Activated T-helper 2 cell treated with anti-CD3 and anti-CD28 coated beads, Interferon-gamma antibody, Interleukin-2, Interleukin-4, amounts not matched to agents 10 μg/mL and 5 μg/mL and 100 μg/mL, durations not matched to agents 14 hours and 24 hours and 36 hours (primary cell): ENCODE measurements around the gene NMBR. TPM values are rescaled to one million over a fixed set of nuclear protein-coding genes. Genes with fewer than 3 reads are reported as not detected.
"Not testable (repeated sequence)": the region's sequence is repeated elsewhere in the genome, so short reads cannot be mapped to it uniquely, and the experiment has no call there.

Source experiments
- DNase-seq: peaks from one replicate; pipeline ENCODE4 v3.0.0; 2021; ENCODE audit warnings: low spot score
- H3K27ac Mint-ChIP-seq: one replicate; pipeline ENCODE4 v1.8.0; 2021; ENCODE audit warnings: mixed read lengths
- H3K27me3 Mint-ChIP-seq: one replicate; pipeline ENCODE4 v1.8.0; 2021; ENCODE audit warnings: low read depth, mixed read lengths
- H3K36me3 Mint-ChIP-seq: one replicate; pipeline ENCODE4 v1.8.0; 2021; ENCODE audit warnings: low read depth, mixed read lengths
- H3K4me1 Mint-ChIP-seq: one replicate; pipeline ENCODE4 v1.8.0; 2021; ENCODE audit warnings: low read depth, mixed read lengths
- H3K4me3 Mint-ChIP-seq: one replicate; pipeline ENCODE4 v1.8.0; 2021; ENCODE audit warnings: low read depth, mild to moderate bottlenecking, moderate library complexity, mixed read lengths
- H3K9me3 Mint-ChIP-seq: one replicate; pipeline ENCODE4 v1.8.0; 2021; ENCODE audit warnings: mixed read lengths
- intact Hi-C: fragments of 100-400 bp; cut with micrococcal nuclease; formaldehyde crosslinking; loops from one replicate; pipeline ENCODE4 v1.15.1; 2023
- total RNA-seq: library from RNA; stranded (reverse); gene quantifications from 2 replicates; pipeline ENCODE4 v1.2.3, GENCODE V29; 2022

The NMBR gene
- total RNA-seq, 1 donor from 2014 or later = not detected

DNA sequence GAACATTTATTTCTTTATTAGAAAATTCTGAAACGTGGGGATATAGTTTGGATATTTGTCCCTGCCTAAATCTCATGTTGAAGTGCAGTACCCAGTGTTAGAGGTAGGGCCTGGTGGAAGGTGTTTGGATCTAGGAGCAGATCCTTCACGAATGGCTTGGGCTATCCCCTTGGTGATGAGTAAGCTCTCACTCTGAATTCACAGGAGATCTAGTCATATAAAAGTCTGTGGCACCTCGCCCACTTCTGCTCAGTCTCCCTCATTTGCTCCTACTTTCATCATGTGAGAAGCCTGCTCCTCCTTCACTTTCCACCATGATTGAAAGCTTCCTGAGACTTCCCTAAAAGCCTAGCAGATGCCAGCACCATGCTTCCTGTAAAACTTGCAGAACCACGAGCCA is 111.0 kb downstream of the NMBR start:
- peaks cover 8% of the 10 kb centered on the region for H3K27me3 Mint-ChIP-seq
- H3K27ac Mint-ChIP-seq = no peak overlapping the region
- H3K4me1 Mint-ChIP-seq = no peaks in the 10 kb centered on the region
- H3K36me3 Mint-ChIP-seq = no peaks in the 10 kb centered on the region
- H3K4me3 Mint-ChIP-seq = no peak overlapping the region
- H3K9me3 Mint-ChIP-seq = no peaks in the 10 kb centered on the region
- intact Hi-C loops = no loop called here
- no peak for DNase-seq

DNA sequence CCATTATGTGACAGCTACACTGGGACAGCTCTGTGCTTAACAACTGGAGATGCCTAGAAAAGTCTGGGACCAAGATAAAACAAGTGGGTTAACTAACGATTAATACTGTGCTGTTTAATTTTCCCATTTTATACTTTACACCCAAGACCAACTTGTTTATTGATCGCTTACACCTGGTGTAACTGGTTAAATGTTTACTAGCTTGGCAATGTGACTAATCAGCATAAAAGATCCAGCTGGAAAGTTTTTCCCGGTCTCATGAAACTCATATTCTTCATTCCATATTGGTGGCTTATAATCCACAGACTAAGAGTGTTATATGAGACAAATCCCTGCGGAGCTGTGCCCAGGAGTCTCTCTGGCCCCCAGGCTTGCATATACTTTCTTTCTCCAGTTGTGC is 115.9 kb downstream of the NMBR start:
- no peak for DNase-seq
- Mint-ChIP-seq H3K4me3 (no peak overlapping the region), H3K9me3 (peaks cover 3% of the 10 kb centered on the region), H3K36me3 (no peaks in the 10 kb centered on the region), H3K27me3 (peaks cover 3% of the 10 kb centered on the region), H3K27ac (no peak overlapping the region), H3K4me1 (no peaks in the 10 kb centered on the region)
- intact Hi-C loops = no loop called here

DNA sequence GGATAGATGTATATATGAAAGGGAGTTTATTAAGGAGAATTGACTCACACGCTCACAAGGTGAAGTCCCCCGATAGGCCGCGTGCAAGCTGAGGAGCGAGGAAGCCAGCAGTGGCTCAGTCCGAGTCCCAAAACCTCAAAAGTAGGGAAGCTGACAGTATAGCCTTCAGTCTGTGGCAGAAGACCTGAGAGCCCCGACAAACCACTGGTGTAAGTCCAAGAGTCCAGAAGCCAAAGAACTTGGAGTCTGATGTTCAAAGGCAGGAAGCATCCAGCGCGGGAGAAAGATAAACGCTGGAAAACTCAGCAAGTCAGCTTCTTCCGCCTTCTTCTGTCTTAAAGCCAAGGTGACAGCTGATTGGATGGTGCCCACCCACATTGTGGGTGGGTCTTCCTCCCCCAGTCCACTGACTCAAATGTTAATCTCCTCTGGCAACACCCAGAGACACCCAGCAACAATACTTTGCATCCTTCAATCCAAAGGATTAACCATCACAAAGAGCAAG is 116.8 kb downstream of the NMBR start:
- Mint-ChIP-seq H3K4me1 (no peaks in the 10 kb centered on the region), H3K9me3 (peaks cover 3% of the 10 kb centered on the region), H3K4me3 (peak overlapping the region; percentile 10), H3K27ac (no peak overlapping the region), H3K27me3 (peaks cover 3% of the 10 kb centered on the region), H3K36me3 (no peaks in the 10 kb centered on the region)
- intact Hi-C loops = no loop called here
- no peak for DNase-seq

DNA sequence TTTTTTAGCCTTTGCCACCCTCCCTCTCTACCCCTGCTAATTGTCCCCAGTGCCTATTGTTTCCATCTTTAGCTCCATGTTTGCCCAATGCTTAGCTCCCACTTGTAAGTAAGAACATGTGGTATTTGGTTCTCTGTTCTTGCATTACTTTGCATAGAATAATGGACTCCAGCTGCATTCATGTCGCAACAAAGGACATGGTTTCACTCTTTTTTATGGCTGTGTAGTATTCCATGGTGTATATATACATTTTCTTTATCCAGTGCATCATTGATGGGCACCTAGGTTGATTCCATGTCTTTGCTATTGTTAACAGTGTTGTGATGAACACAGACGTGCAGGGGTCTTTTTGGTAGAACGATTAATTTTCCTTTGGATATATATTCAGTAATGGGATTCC is 118.4 kb downstream of the NMBR start:
- no peaks in the 10 kb centered on the region for H3K27me3 Mint-ChIP-seq
- intact Hi-C loops = no loop called here
- H3K4me1 Mint-ChIP-seq = no peaks in the 10 kb centered on the region
- DNase-seq = no peak
- no peak overlapping the region for H3K27ac Mint-ChIP-seq
- no peak overlapping the region for H3K4me3 Mint-ChIP-seq
- peaks cover 3% of the 10 kb centered on the region for H3K9me3 Mint-ChIP-seq
- no peaks in the 10 kb centered on the region for H3K36me3 Mint-ChIP-seq

DNA sequence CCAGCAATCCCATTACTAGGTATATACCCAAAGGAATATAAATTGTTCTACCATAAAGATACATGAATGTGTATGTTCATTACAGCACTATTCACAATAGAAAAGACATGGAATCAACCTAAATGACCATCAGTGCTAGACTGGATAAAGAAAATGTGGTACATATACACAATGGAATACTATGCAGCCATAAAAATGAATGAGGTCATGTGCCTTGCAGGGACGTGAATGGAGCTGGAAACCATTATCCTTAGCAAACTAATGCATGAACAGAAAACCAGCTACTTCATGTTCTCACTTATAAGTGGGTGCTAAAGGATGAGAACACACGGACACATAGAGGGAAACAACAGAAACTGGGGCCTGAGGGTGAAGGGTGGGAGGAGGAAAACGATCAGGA is 119.1 kb downstream of the NMBR start:
- H3K36me3 Mint-ChIP-seq, intact Hi-C loops, H3K9me3 Mint-ChIP-seq, H3K4me1 Mint-ChIP-seq, H3K27ac Mint-ChIP-seq, H3K27me3 Mint-ChIP-seq, H3K4me3 Mint-ChIP-seq, DNase-seq: not testable (repeated sequence)

DNA sequence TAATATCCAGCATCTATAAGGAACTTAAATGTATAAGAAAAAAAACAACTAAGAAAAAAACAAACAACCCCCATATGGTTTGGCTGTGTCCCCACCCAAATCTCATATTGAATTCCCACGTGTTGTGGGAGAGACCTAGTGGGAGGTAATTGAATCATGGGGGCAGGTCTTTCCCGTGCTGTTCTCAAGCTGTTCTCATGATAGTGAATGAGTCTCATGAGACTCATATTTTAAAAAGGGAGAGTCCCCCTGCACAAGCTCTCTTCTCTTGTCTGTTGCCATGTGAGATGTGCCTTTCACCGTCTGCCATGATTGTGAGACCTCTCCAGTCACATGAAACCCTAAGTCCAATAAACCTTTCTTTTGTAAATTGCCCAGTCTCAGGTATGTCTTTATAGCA is 119.8 kb downstream of the NMBR start:
- Mint-ChIP-seq H3K27me3 (no peaks in the 10 kb centered on the region), H3K4me3 (no peak overlapping the region), H3K36me3 (no peaks in the 10 kb centered on the region), H3K9me3 (peaks cover 3% of the 10 kb centered on the region), H3K4me1 (no peaks in the 10 kb centered on the region), H3K27ac (no peak overlapping the region)
- intact Hi-C loops = no loop called here
- DNase-seq = no peak

DNA sequence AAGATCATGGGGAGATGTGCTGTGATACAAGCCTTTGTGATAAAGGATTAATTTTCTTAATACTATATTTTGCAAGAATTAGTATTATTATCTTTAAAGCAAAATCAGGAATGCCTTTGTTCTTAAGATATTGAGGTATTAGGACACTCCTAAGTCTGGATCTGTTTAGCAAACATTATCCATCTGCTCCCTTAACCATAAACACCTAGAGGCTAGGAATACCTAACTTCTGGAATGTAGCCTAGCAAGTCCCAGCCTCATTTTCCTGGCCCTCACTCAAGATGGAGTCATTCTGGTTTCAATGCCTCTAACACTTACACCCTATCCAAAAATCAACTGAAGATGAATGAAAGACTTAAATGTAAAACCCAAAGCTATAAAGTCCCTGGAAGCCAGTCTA is 120.5 kb downstream of the NMBR start:
- no peak for DNase-seq
- no peak overlapping the region for H3K27ac Mint-ChIP-seq
- intact Hi-C loops = no loop called here
- H3K27me3 Mint-ChIP-seq = no peaks in the 10 kb centered on the region
- no peak overlapping the region for H3K4me3 Mint-ChIP-seq
- no peaks in the 10 kb centered on the region for H3K36me3 Mint-ChIP-seq
- peaks cover 3% of the 10 kb centered on the region for H3K9me3 Mint-ChIP-seq
- no peaks in the 10 kb centered on the region for H3K4me1 Mint-ChIP-seq

Other genes with a start within 250 kb of the NMBR start
- gene GJE1, start 14.2 kb downstream of the NMBR start, total RNA-seq = not detected in 2 replicates
- 49.5 and 49.9 TPM in 2 replicates for gene VTA1, start 141 bp upstream of the NMBR start, total RNA-seq
- gene ADGRG6, start 154.9 kb upstream of the NMBR start, total RNA-seq = 0.07 TPM in 1 of 2 replicates, not detected in the other